CD14-positive monocyte (primary cell): Measurements from ENCODE around the gene CERKL. TPM values are rescaled to one million over a fixed set of nuclear protein-coding genes. Genes with fewer than 3 reads are reported as not detected.

Source experiments
- DNase-seq, 3 donors: peaks; one replicate each; pipeline ENCODE4 v3.0.0-alpha.2; 2011 to 2022
- H2AFZ ChIP-seq: 2 replicates; pipeline ENCODE4 v1.6.0; 2012; ENCODE audit warnings: mild to moderate bottlenecking, low read depth, low read length, inconsistent platforms; ENCODE audit not compliant: insufficient read depth, poor library complexity, severe bottlenecking
- H3K27ac ChIP-seq, 2 donors: 1 replicate in 1 of 2; 2 replicates in 1 of 2; pipeline ENCODE4 v1.5.1; 2012 to 2013; ENCODE audit warnings: low read length in 2 of 2, control low read depth in 1 of 2, inconsistent platforms in 1 of 2, low read depth in 1 of 2, mild to moderate bottlenecking in 1 of 2
- H3K27me3 ChIP-seq, 2 donors: one replicate each; pipeline versions ENCODE4 v1.6.0 to v1.6.1; 2011 to 2013; ENCODE audit warnings: low read length in 2 of 2; ENCODE audit not compliant: control insufficient read depth in 2 of 2, insufficient read depth in 2 of 2
- H3K36me3 ChIP-seq, 2 donors: replicated peaks in 1 of 2; 1 replicate in 1 of 2; 2 replicates in 1 of 2; pipeline versions ENCODE4 v1.5.1 to v1.6.1; 2012 to 2013; ENCODE audit warnings: low read length in 2 of 2, control low read depth in 1 of 2, inconsistent platforms in 1 of 2, mild to moderate bottlenecking in 1 of 2; ENCODE audit not compliant: insufficient read depth in 2 of 2, control insufficient read depth in 1 of 2
- H3K4me1 ChIP-seq, 2 donors: 1 replicate in 1 of 2; 2 replicates in 1 of 2; pipeline versions ENCODE4 v1.5.1 to v1.6.1; 2012 to 2013; ENCODE audit warnings: low read length in 2 of 2, control low read depth in 1 of 2, inconsistent platforms in 1 of 2, mild to moderate bottlenecking in 1 of 2, moderate library complexity in 1 of 2; ENCODE audit not compliant: insufficient read depth in 2 of 2, control insufficient read depth in 1 of 2
- H3K4me2 ChIP-seq: replicated peaks from 2 replicates; pipeline ENCODE3; 2012; ENCODE audit warnings: low read length, moderate library complexity, mild to moderate bottlenecking; ENCODE audit not compliant: poor library complexity, severe bottlenecking; ENCODE audit errors: extremely low read depth
- H3K4me3 ChIP-seq, 3 experiments: fragments of 200-600 bp in 1 of 3; sonication (generic) in 1 of 3; replicated peaks in 1 of 3; 1 replicate in 2 of 3; 2 replicates in 1 of 3; pipeline ENCODE4 v1.5.1; 2011 to 2013; ENCODE audit warnings: low read length in 3 of 3, mild to moderate bottlenecking in 3 of 3, control low read depth in 2 of 3, low read depth in 2 of 3, inconsistent platforms in 1 of 3, moderate library complexity in 1 of 3
- H3K79me2 ChIP-seq: 2 replicates; pipeline ENCODE4 v1.6.0; 2012; ENCODE audit warnings: mild to moderate bottlenecking, control low read depth, inconsistent platforms, low read length, moderate library complexity; ENCODE audit not compliant: insufficient read depth
- H3K9ac ChIP-seq: 2 replicates; pipeline ENCODE4 v1.6.0; 2017; ENCODE audit warnings: low read length, mild to moderate bottlenecking; ENCODE audit not compliant: insufficient read depth, poor library complexity, severe bottlenecking
- H3K9me3 ChIP-seq, 2 donors: replicated peaks in 1 of 2; 1 replicate in 1 of 2; 2 replicates in 1 of 2; pipeline versions ENCODE4 v1.5.1 to v1.6.1; 2012 to 2013; ENCODE audit warnings: low read length in 2 of 2, control low read depth in 1 of 2; ENCODE audit not compliant: control insufficient read depth in 1 of 2, insufficient read depth in 1 of 2
- H4K20me1 ChIP-seq: 2 replicates; pipeline ENCODE4 v1.6.0; 2012; ENCODE audit warnings: mild to moderate bottlenecking, low read length, control low read depth, moderate library complexity; ENCODE audit not compliant: insufficient read depth
- H3K27ac Mint-ChIP-seq, 7 donors: one replicate each; pipeline ENCODE4 v1.8.0; 2020; ENCODE audit warnings: mild to moderate bottlenecking in 7 of 7, mixed read lengths in 7 of 7, moderate library complexity in 6 of 7, inconsistent platforms in 2 of 7
- H3K27me3 Mint-ChIP-seq, 3 donors: one replicate each; pipeline ENCODE4 v1.8.0; 2021 to 2022; ENCODE audit warnings: low read depth in 3 of 3, mild to moderate bottlenecking in 3 of 3, mixed read lengths in 3 of 3, moderate library complexity in 3 of 3, inconsistent platforms in 1 of 3
- H3K36me3 Mint-ChIP-seq, 2 donors: one replicate each; pipeline ENCODE4 v1.8.0; 2020; ENCODE audit warnings: mixed read lengths in 2 of 2, inconsistent platforms in 1 of 2, mild to moderate bottlenecking in 1 of 2
- H3K4me1 Mint-ChIP-seq: one replicate; pipeline ENCODE4 v1.8.0; 2020; ENCODE audit warnings: mild to moderate bottlenecking, mixed read lengths
- H3K4me3 Mint-ChIP-seq, 2 donors: one replicate each; pipeline ENCODE4 v1.8.0; 2020; ENCODE audit warnings: mild to moderate bottlenecking in 2 of 2, mixed read lengths in 2 of 2, moderate library complexity in 1 of 2
- H3K9me3 Mint-ChIP-seq, 7 donors: one replicate each; pipeline ENCODE4 v1.8.0; 2020 to 2022; ENCODE audit warnings: mixed read lengths in 7 of 7, mild to moderate bottlenecking in 6 of 7, moderate library complexity in 6 of 7, inconsistent platforms in 2 of 7
- WGBS: methylation state at CpG from one replicate; pipeline ENCODE4 v1.1.5; 2013; ENCODE audit warnings: missing lambda C conversion rate; ENCODE audit not compliant: insufficient coverage; 5-methylcytosine and 5-hydroxymethylcytosine counted together
- intact Hi-C, 2 donors: fragments of 100-400 bp; cut with micrococcal nuclease; formaldehyde crosslinking; loops; one replicate each; pipeline versions ENCODE4 v1.15.0 to v1.15.1; 2023
- polyA plus RNA-seq, 3 donors: library from polyadenylated mRNA; depleted of rRNA in 1 of 3; unstranded in 2 of 3; stranded (reverse) in 1 of 3; fragments of 300-500 nt in 2 of 3; fragments of >200 nt in 1 of 3; fragmentation: Illumina TruSeq in 2 of 3; gene quantifications; 1 replicate in 2 of 3; 2 replicates in 1 of 3; pipeline ENCODE4 v1.2.3, GENCODE V29; 2012 to 2021
- TF ChIP-seq, protein P1 (sequence below): fragments of 200-600 bp; IDR thresholded peaks from one replicate; pipeline ENCODE4 v1.8.0; 2022; ENCODE audit warnings: antibody characterized with exemption, mild to moderate bottlenecking

The CERKL gene
- polyA plus RNA-seq, 3 donors: 0.12 to 16.3 (median 8.6) TPM

DNA sequence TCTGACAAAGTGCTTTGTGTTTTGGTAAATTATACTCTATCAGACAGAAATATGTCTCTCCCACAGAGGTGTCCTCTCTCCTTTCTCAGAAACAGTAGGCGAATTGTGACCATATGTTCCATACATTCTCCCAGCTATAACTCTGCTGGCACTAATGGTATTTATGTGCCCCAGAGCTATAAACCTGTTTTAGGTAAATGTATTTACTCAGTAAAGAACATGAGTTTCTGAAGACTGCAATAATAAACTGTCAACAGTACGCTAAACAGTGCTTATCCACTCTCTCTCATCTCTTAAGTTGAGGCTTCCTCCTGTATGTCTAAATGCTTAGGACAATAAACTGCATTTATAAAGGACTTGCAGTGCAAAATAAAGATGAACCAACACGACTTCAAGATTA is 141.2 kb downstream of the CERKL start:
- Histone ChIP-seq H3K27me3 (no peaks in the 10 kb centered on the region), H2AFZ (no peak overlapping the region), H3K4me3 (no peak overlapping the region), H3K36me3 (peaks cover 84 to 96% of the 10 kb centered on the region in 2 donors), H3K4me1 (no peaks in the 10 kb centered on the region), H3K27ac (no peak overlapping the region), H3K79me2 (no peaks in the 10 kb centered on the region), H3K9me3 (no peaks in the 10 kb centered on the region), H3K4me2 (no peak overlapping the region), H3K9ac (no peak overlapping the region), H4K20me1 (peaks cover 76% of the 10 kb centered on the region)
- TF ChIP-seq, protein P1, sequence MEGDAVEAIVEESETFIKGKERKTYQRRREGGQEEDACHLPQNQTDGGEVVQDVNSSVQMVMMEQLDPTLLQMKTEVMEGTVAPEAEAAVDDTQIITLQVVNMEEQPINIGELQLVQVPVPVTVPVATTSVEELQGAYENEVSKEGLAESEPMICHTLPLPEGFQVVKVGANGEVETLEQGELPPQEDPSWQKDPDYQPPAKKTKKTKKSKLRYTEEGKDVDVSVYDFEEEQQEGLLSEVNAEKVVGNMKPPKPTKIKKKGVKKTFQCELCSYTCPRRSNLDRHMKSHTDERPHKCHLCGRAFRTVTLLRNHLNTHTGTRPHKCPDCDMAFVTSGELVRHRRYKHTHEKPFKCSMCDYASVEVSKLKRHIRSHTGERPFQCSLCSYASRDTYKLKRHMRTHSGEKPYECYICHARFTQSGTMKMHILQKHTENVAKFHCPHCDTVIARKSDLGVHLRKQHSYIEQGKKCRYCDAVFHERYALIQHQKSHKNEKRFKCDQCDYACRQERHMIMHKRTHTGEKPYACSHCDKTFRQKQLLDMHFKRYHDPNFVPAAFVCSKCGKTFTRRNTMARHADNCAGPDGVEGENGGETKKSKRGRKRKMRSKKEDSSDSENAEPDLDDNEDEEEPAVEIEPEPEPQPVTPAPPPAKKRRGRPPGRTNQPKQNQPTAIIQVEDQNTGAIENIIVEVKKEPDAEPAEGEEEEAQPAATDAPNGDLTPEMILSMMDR: no peak
- Mint-ChIP-seq H3K4me1 (no peaks in the 10 kb centered on the region), H3K27ac (no peak overlapping the region), H3K27me3 (no peaks in the 10 kb centered on the region), H3K36me3 (peaks cover 79 to 86% of the 10 kb centered on the region in 2 donors), H3K9me3 (no peaks in the 10 kb centered on the region), H3K4me3 (no peak overlapping the region)
- intact Hi-C loops: no loop called here
- no CpG with 5 or more reads among the region's 3 CpGs for WGBS
- DNase-seq: no peak

DNA sequence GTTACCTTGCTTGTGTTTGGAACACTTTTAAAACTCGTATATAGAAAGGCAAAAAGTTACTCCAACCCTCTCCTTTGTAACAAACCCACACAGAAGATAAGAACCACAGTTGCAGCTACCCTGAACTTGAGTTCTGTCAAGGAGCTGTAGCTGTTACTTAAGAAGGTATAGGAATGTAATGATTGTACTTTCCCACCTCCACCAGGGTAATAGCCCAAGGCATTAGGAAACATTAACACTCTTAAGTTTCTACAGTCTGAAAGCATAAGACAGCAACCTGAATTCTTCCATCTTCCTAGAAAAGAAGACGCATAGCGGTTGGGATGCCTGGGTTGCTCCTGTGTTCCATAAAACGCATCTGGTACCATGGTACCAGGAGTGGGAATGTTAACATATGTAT is 156.7 kb downstream of the CERKL start:
- no peaks in the 10 kb centered on the region for H3K27me3 Mint-ChIP-seq
- no peaks in the 10 kb centered on the region for H3K4me1 Mint-ChIP-seq
- Histone ChIP-seq H3K27me3 (no peaks in the 10 kb centered on the region), H3K27ac (no peak overlapping the region), H3K9ac (no peak overlapping the region), H2AFZ (no peak overlapping the region), H3K9me3 (no peaks in the 10 kb centered on the region), H3K79me2 (no peaks in the 10 kb centered on the region), H3K4me2 (no peak overlapping the region), H4K20me1 (peaks cover 75% of the 10 kb centered on the region), H3K36me3 (peaks cover 85 to 92% of the 10 kb centered on the region in 2 donors), H3K4me3 (no peak overlapping the region), H3K4me1 (no peaks in the 10 kb centered on the region)
- H3K4me3 Mint-ChIP-seq: no peak overlapping the region
- peaks cover 41 to 61% of the 10 kb centered on the region in 2 donors for H3K36me3 Mint-ChIP-seq
- no peaks in the 10 kb centered on the region for H3K9me3 Mint-ChIP-seq
- TF ChIP-seq, protein P1: no peak
- WGBS: 100% methylated on average over 1 of the region's 4 CpGs
- no peak for DNase-seq
- intact Hi-C loops: no loop called here
- H3K27ac Mint-ChIP-seq: no peak overlapping the region
